Measurements from ENCODE around the gene ARID5A.

ARID5A gene

DNA sequence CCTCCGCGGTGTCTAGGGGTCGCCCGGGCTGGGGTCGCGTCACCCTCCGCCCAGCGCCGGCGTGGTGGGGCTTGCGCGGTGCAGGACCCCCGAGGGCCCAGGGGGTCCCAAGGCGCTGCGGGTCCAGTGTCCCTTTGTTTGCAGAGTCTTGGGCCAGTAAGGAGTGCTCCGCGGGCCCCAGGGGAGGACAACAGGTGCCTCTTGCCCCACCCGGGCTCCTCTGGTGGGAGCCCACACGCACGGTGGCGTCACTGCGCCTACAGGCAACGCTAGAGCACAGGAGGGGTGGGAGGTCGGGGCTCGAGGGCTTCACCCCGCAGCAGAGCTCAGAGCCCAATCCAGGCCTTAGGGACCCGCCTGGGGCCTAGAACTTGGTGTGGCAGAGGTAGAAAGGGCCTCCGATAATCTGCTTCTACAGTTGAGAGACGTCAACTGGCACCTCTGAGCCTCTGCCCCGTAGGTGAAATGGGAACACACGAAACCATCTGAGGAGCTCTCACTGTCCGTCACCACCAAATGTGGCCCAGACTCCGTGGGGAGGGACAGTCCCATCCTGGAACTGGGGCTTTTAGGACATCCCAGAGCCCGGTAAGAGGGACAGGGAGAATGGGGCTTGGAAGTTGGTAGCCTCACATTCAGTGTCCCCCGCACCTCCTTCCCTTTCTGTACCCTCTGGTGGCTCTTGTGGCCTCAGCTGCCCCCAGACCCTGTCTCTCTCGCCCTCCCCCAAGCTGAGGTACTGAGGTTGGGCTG lies 1.4 kb downstream of the ARID5A start:
- in situ Hi-C loops (cut with HindIII; ENCODE audit: low sequenced_read_pairs): no loop called here

DNA sequence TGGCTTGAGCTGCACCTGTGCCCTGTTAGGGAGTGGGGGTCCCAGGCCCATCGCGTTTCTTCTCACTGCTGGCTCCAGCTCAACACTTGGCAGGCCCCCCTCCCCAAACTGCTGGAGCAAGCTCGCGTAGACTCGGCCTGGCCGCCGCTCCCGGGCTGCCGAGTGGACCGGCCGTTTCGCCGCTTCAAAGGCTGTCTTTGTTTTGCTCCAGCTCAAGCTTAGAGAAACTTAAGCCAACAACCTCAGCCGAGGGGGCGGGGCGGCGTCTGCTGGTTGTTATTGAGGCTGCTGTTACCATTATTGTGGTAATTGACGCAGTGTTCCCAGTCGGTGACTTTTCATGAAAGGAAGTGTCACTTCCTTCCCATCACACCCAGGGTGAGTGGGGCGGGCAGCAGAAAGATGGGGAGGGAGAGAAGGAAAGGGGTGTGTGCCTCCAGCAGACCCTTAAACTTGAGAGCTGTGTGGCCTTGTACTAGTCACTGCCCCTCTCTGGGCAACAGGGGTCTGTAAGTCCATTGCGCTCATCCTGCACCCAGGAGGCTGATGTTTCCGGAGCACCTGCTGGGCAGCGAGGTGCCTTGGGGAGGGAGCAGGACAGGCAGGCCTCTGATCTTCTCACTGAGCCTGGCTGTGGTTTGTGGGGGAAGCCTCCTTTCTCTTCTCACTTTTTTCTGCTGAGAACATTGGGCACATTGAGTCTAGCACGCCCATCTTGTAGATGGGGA lies 2.1 kb downstream of the ARID5A start:
- in situ Hi-C loops (cut with HindIII; ENCODE audit: low sequenced_read_pairs): no loop called here

DNA sequence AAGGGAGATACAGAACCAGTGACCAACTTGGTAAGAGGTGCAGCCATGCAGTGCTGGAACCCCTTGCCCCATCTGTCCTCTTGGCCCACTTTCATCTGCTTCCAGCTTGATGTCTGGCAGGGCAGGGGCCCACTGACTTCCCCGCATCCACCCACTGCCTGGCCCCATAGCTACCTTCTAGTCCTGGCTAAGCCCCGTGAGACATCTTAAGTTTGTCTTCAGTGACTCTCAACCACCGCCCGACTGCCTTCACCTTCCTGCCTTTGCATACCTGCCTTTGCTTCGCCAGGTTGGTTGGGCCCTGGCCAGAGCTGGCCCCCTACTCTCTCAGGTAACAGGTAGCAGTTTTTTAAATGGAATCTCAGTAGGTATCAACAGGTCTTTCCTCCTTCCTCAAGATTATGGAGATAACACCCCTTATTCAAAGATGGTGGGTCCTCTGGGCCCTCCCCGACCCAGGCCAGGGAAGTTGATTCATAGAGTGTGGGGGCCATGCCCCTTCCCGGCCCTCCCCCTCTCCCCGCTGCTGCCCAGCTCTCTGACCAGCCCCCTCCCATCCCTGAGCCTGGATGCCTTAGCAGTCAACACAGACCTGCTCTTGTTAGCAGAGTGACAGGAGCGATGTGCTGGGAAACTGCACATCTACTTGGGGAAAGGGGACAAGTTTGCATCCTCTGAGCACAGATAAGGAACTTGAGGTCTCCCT lies 2.8 kb downstream of the ARID5A start:
- in situ Hi-C loops (cut with HindIII; ENCODE audit: low sequenced_read_pairs): no loop called here

DNA sequence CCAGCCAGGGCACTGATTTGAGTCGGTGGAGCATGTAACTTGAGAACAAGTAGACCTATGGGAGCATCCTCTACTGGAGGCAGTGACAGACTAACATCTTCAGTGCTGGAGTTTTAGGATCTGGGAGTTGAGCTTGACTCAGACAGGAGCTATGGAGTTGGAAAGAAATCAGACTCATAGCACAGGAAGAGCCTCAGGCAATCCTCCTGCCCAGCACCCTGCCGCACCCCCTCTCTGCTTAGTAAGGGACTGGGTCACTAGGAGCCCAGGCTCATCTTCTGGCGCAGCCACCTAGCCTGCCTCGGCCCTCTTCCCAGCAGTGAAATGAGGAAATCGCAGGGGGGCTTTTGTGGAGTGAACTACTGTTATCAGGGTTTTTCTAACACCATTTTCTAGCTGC lies 3.6 kb downstream of the ARID5A start:
- in situ Hi-C loops (cut with HindIII; ENCODE audit: low sequenced_read_pairs): no loop called here

DNA sequence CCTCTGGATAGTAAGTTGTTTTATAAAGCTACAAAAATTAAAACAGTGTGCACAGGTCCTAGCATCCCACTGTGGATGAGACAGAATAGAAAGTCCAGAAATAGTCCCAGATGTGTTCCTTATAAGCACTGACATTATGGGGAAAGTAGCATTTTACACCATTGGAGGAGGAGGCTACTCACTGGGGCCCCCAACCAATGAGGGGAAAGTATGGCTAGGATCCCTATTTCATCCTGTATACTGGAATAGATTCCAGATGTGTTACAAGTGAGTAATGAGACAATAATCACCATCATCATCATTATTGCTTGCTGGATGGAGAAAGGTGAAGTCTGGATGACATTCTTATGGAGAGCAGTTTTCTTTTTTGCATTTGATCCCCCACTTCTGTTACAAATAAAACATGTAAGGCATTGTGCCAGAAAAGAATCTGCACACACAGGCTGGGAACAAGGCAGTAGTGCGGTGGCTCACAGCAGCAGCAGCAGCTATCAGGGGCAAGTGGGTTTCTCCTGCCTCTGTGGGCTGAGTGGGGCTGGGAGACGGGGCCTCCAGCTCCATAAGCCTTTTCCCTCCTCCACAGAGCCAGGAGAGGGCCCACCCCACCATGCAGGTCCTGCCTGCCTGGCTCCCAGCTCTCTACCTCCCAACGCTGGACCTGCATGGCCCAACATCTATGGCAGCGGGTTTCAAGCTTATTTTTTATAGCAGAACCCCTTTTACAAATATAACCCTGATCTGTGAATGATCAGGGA lies 5.0 kb downstream of the ARID5A start:
- in situ Hi-C loops (cut with HindIII; ENCODE audit: low sequenced_read_pairs): no loop called here

DNA sequence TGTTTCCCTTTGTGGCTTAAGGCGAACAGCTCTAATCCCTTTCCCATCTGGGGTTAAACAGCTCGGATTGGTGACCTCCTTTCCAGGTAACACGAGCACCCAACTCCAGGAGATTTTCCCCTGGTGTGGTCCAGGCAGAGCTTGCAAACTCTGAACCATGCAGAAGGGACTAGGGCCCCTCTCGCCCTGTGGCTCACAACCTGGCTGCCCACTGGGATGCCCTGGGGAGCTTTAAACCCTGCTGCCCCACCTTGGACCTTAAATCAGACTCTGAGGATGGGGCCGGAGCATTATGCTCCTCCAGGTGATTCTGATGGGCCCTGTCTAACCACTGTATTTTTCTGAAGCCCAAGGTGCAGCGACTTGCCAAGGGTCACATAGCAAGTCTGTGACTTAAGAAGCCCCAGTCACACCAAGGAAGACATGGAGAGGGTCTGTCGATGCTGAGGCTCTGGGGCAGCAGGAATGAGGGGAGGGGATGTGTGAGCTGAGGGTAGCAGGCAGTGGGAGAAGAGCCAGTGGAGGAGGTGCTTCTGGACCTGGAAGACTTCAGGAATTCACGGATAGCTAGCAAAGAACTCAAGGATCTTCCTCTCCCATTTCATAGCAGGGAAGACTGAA lies 5.9 kb downstream of the ARID5A start:
- in situ Hi-C loops (cut with HindIII; ENCODE audit: low sequenced_read_pairs): no loop called here

DNA sequence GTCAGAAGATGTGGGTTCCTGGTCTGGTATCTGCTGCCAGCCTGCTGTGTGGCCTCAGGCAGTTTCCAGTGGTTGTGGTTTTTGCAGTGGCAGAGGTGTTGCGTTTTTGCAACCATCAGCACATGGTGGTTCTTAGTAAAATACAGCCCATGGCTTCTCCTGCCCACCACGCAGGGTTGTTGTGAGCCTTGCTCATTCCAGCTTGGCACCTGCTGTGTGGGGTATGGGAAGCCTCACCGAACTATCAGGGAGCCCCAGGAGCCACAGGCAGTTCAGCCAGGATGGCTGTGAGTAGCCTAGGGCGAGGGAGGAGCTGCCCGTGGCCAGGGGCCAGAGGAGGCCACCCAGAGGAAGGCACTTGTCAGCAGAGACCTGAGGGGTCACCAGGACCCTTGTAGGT lies 9.8 kb downstream of the ARID5A start:
- in situ Hi-C loops (cut with HindIII; ENCODE audit: low sequenced_read_pairs): no loop called here

DNA sequence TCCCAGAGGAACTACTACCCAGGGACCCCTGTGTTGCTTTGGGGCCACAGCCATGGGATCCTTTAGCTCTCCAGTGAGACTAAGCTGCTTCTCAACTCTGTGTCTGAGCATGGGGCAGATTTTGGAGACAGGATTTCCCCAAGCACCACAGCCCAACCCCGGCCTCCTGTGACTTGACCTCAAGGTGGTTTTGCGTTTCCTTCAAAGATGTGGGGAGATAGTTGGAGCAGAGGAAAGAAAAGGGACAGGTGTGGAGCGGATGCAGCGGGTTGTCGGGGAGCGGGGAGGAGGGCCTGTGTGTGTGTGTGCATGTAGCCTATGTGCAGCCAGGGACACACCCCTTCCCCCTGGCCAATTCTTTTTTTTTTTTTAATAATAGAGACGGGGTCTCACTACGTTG lies 10.2 kb downstream of the ARID5A start:
- in situ Hi-C loops (cut with HindIII; ENCODE audit: low sequenced_read_pairs): no loop called here

DNA sequence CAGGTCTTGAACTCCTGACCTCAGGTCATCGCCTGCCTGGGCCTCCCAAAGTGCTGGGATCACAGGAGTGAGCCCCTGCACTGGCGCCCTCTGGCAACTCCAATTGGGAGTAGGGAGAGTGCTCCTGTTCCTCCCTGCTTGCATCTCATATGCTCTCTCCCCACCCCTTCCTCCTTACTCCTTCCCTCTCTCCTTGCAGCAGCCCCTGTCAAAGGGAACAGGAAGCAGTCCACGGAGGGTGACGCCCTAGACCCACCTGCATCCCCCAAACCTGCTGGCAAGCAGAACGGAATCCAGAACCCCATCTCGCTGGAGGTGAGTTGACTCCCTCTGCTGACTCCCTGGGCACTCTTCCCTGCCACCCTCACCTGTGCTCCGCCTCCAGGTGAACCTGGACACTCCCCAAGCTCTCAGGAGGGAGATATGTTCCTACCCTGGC lies 10.7 kb downstream of the ARID5A start:
- in situ Hi-C loops (cut with HindIII; ENCODE audit: low sequenced_read_pairs): no loop called here

DNA sequence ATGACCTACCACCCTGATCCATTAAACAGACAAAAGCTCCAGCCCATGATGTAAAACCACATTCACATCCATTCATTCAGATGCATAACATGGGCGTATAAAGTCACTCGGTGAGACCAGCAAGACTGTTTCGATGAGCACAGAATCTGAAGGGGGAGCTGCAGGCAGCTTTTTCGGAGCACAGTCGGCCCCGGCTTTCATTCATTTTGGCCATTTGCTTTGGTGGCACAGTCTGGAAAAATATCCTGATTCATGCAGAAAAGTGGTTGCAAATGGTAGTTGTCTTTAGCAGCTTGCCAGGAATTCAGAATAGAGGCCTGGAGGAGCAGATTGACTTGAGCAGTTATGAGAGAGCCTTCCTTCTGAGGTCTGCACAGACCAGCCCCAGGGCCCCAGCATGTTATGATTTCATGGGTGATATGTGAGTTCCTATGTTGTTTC lies 11.2 kb downstream of the ARID5A start:
- in situ Hi-C loops (cut with HindIII; ENCODE audit: low sequenced_read_pairs): no loop called here

DNA sequence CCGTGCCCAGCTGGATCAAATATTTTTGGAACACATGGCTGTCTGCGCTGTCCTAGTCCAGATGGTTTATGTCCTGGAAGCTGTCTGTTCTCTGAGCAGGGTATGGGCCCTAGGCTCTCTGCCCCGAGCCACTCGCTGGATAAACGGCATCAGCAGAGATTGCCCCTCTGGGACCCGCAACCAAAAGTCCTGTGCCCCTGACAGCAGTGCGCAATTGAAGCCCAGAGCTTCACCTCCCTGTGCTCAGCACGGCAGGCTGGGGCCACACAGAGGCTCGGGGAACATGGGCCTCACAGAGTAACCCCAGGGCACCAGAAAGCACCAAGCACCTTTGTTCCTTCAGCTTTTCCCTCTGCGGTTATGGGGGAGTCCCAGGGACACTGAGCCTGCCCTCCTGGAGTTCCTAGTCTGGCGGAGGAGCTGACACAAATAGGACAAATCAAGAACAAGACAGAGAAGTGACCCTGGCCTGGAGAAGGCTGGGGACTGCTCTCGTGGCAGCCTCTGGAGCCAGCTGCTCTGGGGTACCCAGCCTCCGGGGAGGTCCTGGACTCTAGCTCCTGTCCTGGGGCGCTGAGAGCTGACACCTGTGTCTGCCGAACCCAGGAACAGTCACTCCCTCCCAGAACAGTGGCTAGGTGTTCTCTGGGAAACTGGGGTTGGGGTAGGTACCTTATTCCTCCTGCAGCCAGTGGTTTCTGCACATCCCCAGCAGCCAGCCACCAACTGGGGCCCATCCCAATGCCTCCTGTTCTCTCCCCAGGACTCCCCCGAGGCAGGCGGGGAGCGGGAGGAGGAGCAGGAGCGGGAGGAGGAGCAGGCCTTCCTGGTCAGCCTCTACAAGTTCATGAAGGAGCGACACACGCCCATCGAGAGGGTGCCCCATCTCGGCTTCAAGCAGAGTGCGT lies 12.3 kb downstream of the ARID5A start:
- in situ Hi-C loops (cut with HindIII; ENCODE audit: low sequenced_read_pairs): no loop called here

DNA sequence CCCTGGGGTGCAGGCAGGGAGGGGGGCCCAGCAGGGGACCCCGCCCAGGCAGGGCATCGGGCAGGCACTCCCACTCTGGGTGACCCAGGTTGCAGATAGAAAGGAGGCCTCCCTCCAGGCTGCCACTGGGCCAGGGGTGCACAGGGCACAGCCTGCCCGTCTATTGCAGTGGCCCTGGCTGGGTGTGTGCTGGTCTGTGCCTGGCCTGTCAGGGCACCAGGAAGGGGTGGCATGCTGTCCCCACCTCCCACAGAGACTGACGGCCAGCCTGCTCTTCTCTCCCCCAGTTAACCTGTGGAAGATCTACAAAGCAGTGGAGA lies 12.9 kb downstream of the ARID5A start:
- in situ Hi-C loops (cut with HindIII; ENCODE audit: low sequenced_read_pairs): no loop called here

DNA sequence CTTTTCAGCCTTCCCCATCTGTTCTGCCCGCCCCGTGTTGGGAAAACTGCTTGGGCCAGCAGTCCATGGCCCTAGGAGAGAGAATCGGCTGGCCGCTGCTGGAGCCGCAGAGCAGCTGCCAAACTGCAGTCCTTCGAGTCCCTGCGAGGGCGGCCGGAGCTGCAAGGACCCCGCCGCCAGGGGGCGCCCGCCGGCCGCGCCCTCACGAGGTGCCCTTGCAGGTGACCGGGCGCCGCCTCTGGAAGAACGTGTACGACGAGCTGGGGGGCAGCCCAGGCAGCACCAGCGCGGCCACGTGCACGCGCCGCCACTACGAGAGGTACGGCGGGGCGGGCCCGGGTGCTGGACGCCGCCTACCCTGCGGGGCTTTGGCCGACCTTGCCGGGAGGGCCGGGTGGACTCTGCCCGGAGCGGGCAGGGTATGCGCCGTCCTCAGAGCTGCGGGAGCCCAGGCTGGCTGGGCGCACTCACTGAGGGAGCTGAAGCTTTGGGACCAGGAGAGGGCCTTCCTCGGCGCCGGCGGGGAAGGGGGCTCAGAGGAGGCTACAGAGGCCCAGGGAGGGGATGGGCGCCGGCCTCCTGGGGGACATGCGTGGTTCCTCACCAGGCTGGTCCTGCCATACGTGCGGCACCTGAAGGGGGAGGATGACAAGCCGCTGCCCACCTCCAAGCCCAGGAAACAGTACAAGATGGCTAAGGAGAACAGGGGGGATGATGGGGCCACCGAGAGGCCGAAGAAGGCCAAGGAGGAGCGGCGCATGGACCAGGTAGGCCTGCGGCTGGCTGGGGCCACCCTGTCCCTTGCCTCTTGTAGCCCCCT lies 13.6 kb downstream of the ARID5A start:
- in situ Hi-C loops (cut with HindIII; ENCODE audit: low sequenced_read_pairs): no loop called here

DNA sequence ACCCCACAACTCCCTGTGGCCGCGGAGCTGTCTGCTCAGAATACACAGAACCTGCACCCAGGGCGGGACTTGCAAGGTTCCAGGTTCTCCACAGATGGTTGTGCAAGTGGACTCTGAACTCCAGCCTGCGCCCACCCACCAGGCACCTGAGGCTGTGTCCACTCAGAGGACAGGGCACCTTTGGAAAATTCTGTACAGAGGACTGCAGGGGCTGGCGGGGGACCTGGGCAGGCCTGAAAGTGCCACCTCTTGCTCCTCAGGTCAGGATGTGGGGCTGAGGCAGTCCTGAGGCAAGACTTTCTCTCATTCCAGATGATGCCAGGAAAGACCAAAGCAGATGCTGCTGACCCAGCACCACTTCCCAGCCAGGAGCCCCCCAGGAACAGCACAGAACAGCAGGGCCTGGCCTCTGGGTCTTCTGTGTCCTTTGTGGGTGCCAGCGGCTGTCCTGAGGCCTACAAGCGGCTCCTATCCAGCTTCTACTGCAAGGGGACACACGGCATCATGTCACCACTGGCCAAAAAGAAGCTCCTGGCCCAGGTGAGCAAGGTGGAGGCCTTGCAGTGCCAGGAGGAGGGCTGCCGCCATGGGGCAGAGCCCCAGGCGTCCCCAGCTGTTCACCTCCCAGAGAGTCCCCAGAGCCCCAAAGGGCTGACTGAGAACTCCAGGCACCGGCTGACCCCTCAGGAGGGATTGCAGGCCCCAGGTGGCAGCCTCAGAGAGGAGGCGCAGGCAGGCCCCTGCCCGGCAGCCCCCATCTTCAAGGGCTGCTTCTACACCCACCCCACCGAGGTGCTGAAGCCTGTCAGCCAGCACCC lies 14.4 kb downstream of the ARID5A start:
- in situ Hi-C loops (cut with HindIII; ENCODE audit: low sequenced_read_pairs): no loop called here

DNA sequence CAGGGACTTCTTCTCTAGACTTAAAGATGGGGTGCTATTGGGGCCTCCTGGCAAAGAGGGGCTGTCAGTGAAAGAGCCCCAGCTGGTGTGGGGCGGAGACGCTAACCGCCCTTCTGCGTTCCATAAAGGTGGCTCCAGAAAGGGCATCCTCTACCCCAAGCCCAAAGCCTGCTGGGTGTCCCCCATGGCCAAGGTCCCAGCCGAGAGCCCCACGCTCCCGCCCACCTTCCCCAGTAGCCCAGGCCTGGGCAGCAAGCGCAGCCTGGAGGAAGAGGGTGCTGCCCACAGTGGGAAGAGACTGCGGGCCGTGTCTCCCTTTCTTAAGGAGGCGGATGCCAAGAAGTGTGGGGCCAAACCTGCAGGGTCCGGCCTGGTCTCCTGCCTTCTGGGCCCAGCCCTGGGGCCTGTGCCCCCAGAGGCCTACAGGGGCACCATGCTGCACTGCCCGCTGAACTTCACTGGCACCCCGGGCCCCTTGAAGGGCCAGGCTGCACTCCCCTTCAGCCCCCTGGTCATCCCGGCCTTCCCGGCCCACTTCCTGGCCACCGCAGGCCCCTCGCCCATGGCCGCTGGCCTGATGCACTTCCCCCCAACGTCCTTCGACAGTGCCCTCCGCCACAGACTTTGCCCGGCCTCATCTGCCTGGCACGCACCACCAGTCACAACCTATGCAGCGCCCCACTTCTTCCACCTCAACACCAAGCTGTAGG lies 15.2 kb downstream of the ARID5A start:
- in situ Hi-C loops (cut with HindIII; ENCODE audit: low sequenced_read_pairs): no loop called here

DNA sequence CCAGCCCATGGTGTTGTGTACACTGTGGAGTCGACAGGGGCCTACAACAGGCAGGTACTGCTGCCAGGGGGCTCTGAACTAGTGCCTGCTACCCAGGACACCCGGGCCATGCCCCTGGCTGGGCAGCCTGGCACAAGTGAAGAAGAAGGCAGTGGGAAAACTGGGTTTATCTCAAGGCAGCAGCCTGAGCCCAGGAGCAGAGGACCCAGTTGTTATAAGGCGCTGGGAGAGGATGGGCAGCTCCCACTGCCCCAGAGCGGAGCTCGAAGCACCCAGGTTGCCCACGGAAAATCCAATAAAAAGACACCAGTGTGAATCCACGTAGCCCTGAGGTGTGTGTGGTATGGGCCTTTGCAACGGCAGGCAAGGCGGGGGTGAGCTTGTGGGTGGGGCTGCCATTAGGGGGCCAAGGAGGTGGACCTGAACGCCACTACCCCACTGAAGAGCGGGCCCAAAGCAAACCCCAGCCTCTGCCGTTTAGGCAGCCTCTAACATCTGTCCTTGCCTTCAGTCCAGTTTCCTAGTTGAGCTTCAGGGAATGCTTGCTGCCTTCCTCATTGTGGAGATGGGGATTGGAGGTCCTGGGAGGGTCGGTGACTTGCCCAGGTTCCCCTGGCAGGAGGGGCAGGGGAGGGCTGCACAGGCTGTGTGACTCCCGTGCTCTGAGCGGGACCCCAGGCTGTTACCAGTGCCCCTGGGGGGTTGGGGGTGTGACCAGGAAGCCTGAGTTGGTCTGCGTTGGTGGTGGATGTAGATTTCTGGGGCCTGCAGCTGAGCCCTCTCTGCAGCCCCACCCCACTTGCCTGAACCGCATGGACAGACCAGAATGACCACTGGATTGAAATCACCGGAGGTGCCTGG lies 16.0 kb downstream of the ARID5A start:
- in situ Hi-C loops (cut with HindIII; ENCODE audit: low sequenced_read_pairs): no loop called here

Measured in endothelial cell of hepatic sinusoid (primary cell).